Activated CD8-positive, alpha-beta memory T cell treated with anti-CD3 and anti-CD28 coated beads for 48 hours (primary cell): ENCODE measurements around the gene NET1.

Experiments used
- DNase-seq, 3 experiments: peaks; one replicate each; pipeline ENCODE4 v3.0.0-alpha.2; 2020; ENCODE audit warnings: low read depth in 2 of 3, low spot score in 2 of 3

Gene NET1

DNA sequence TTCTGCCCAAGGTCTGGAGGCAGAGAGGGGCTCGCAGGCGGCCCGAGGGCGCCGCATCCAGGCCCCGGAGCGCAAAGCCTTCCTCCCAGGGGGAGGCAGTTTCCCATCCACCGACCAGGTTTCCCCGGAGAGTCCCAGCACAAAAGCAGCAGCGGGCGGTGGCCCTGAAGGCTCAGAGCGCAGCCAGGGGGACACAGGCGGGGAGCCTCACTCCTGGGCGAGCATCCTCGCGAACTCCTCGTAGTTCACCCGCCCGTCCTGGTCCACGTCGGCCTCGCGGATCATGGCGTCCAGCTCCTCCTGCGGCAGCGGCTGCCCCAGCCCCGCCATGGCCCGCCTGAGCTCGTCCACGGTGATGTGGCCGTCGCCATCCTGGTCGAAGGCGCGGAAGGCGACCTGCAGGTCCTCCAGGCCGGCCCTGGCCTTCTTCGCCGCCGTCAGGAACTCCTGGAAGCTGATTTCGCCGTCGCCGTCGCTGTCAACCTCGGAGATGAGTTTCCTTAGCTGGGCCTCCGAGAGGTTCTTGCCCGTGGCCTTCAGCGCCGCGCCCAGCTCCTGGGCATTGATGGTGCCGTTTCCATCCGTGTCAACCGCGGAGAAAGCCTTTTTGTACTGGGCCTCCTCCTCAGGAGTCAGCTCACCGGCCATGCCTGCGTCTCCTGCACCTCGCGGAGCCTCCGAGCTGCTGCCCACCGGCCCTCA is 86.6 kb downstream of the NET1 start:
- no peak for DNase-seq

DNA sequence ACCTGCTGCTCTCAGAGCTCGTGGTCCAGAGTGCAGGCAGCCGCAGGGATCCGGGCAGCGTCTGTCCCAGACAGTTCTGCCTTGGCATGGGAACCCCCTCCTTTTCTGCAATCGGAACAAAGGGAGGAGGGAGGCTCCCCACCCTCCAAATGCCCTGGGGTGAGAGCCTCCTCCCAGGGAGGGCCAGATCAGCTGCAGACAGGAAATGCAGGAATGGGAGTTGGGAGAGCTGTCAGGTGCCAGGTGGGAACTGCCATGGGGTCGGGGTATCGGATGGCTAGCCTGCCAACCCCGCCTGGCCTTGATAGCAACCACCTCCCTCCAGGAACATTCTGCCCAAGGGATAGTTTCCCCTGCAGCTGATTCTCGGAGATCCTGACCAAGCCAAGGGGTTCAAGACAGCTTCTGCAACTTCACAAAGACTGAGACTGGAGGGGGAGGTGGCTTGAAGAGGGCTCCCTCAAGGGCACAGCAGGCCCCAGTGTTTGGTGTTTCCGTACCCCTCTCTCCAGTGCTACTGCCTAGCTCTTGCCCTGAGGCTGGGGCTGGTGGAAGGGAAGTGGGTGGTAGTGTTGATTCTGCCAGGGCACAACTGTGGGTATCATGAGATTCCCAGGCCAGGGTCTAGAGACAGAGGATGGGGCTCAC is 87.3 kb downstream of the NET1 start, which contains the start of gene CALML5:
TSS of gene CALML5 (minus strand) at position 78 of the 648 bp plus-strand sequence. CDS start 132 bp downstream, outside the sequence.
- DNase-seq: no peak

DNA sequence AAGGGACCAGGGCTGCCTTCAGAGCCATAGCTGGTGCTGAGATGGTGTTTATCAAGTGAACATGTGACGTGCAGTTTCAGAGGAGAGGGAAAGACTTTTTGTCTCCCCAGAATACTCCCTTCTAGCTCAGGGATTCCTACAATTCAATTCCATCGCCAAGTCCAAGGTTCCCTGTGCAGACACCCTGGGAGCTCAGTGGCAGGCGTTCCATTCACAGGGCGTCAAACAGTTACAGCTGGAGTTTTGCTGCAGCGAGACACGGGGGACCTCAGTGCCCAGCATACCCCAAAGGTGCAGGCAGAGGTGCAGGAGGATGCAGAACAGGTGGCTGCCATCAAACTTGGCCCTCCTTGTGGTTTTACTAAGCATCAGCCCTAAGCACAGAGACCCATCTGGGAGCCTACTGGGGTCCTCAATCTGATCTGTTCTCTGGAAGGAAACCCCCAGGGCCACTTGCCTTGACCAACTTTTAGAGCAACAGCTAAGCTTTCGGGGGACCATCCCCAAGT is 87.9 kb downstream of the NET1 start:
- no peak for DNase-seq

DNA sequence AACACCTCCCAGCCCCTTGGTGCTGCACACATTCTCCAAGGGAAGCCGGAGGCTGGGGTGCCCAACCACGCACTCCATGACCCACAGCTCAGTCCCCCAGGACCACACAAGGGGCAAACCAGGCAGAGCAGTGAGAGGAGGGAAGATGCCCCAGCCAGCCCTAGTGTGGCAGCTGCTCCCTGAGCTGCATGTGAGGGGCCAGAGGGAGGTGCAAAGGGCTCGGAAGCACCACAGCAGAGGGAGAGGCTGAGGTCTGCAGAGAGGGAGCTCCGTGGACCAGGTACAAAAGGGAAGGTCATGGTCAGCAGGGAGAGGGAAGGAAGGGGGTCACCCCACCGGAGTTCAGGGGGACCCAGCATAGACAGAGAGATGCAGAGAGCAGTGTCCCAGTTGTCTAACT is 88.6 kb downstream of the NET1 start:
- no peak for DNase-seq

DNA sequence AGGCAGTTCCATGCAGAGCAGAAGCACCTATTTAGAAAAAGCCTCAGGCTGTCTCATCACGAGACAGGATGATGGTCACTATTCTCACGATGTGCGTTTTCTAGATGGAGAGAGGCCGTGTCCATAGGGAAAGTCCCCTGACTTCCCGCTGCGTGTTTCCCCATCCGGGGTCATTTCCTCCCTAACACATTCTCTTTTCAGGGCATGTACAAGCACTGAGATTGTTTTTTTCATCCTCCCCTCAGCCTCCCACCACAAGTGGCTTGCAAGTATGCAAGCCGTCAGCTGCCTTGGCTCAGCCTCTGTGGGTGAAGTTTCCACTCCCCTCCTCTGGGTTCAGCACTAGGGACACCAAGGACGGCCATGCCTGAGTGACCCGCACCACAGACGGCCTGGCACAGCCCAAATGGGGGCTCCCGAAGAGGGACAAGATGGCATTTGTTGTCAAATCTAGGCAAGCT is 89.7 kb downstream of the NET1 start:
- DNase-seq: no peak

DNA sequence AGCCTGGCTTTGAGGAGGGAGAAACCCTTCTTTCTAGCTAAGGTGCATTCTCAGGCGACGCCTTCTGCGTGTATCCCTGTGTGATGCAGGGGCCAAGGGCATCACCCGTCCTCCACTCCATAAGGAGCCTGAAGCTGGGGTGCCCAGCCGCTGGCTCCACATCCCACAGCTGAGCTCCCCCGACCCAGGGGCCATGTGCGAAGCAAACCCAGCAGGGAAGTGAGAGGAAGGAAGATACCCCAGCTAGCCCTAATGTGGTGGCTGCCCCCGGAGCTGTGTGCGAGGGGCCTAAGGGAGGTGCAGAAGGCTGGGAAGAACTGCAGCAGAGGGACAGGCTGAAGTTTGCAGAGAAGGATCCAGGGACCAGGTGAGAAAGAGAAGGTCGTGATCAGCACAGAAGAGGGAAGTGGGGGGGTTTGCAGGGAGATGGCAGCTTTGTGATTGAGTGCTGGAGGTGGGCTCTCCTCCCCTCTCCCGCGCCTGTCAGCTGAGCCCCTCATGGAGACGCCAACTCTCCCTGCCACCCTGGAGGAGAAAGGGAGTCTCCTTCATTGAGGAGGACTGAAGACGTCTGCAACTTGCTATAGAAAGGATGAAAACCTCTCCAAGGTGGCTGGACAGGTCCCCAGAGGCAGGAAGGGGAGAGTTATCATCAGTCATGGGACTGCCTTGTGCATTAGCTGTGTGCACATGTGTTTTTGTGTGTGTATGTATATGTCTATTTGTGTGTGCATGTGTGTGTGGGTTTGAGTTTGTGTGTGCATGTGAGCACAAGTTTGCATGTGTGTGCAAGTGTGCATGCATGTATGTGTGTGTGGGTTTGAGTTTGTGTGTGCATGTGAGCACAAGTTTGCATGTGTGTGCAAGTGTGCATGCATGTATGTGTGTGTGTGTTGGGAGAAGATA is 90.5 kb downstream of the NET1 start:
- no peak for DNase-seq

DNA sequence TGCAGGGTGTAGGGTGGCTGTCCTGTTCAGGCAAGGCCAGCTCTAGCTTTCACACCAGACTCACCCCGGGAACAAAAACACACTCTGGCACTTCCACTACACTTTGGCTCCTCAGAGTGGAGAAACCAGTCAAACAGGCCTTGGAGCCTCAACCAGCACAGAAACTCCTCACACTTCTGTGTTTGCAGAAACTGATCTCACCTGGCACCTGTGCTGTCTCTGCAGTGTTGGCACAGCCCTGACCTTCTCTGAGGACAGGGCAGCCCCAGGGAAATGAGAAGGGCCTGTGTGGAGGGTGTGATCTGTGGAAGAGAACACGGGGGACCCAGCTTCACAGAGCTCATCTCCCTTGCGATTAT is 91.1 kb downstream of the NET1 start:
- DNase-seq: no peak

DNA sequence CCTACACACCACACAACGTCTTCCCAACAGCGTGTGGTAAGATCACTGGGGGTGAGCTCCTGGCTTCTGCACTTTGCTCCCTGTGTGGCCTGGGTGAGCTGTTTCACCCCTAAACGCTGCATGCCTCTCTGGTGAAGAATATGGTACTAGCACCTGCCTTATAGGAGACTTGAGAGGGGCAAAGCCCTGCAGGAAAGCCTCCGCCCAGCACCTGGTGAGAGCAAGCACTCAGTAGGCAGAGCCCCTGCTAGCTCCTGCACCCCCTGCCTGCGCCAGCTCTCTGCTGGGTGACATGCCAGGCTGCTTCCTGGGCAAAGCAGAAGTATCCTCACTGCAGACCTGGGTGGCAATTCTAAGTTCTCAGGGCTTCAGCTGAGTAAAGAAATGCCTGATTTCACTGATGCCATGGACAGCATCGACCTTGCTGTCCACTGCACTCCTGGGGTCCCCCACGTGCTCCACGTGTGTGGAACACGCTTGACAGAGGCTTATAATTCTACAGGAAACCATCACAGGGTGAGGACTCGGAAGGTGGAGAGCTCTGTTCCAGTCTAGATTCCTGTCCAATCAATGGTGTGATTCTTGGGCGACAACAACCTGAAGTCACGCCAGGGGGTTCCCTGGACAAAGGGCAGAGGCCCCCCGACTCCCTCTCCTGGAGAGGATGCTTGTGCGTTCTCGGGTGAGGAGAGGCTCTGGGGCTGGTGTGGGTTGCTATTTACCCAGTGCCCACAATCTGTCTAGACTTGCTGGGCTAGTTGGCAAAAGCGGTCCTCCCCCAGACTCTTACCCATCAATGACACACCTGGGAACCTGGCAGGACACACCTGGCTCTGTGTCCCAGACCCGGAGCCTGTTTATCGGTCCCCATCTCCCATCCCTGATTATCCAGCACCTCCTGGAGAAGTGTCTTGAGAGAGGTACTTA is 92.1 kb downstream of the NET1 start:
- no peak for DNase-seq

DNA sequence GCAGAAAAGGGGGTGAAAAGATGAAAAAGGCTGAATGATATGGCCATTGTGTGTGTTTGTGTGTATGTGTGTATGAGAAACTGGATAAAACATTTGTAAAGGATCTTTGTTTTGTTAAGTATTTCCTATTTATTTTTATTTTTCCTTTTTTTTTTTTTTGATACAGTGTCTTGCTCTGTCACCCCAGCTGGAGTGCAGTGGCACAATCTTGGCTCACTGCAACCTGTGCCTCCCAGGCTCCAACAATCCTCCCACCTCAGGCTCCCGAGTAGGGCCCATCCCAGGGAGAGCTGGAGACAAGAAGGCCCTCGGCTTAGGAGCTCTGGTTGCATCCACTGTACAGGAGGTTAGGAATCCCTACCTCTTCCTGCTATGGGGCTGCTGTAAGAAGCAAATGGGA is 93.9 kb downstream of the NET1 start:
- no peak for DNase-seq

DNA sequence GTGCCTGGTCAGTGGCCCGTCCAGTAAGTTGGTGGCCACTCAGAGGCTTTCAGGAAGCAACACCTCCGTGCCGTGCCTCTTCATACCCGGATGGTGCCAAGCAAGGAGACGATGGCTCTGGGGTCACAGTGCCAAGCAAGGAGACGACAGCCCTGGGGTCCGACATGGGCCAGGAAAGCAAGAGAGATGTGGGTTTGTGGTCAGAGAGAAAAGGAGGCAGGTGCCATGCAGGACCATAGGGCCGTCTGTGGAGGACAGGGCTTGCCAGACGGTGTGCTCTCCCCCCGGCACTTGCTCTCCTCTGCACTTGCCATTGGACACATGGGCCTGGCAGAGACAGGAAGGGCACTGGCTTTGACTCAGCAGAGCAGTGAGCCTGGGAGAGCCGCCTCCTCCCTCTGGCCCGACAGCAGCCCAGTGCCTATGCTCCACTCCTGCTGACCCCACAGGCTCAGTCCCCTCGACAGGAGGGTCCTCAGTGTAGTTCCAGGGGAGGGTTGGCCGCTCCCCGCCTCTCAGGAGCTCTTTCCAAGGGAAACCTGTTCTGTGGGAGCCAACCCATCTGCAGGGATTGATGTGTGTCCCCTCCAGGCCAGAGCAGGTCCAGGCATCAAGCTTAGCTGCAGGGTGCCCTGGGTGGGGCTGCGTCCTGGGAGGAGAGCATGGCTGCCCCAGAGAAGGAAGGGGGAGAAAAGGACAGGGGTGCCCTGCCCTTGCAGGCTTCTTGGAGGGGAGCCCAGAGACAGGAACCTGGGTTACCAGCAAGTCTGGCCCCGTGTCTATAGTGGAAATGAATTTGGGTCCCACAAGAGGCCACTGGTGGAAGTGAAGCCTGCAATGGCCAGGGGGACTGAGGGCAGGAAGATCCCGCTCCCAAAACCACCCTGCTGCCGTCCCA is 94.6 kb downstream of the NET1 start:
- no peak for DNase-seq

DNA sequence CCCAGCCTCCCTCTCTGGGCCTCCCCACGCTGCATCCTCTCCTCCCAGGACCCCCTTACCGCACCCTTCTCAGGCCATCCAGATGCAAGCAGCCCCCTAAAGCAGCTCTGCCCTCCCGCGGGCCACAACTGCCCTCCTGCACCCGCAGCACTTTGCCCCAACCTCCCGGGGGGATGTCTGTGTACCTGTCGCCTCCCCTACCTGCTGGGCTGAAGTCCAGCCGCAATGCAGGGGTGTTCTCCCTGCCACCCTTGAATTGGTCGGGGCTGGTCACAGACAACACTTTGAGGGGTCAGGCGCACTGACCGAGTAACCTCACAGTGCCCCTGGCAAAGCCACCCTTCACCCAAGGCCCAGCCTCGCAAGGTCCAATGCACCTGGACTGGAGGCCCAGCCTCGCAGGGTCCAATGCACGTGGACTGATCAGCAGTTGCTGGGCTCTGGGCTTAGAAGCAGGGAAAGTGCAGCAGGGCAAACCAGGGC is 95.3 kb downstream of the NET1 start:
- no peak for DNase-seq

DNA sequence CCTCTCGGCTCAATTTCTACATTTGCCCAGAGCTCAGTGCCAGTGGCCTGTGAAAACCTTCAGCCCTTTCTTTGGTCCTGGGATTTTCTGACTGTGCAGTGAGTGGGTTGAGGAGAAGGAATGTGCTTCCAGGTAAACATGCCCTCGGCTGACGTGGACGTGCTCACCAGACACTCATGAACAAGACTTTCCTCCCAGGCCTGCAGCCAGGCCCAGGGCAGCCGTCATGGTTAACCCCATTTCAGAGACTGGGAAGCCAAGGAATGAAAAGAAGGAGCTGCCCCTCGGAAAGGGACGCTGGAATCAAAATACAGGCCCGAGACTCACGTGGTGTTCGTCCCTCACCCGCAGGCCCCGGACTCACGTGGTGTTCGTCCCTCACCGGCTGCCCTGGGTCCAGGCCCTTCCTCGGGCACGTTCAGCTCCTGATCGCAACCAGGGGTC is 95.8 kb downstream of the NET1 start:
- DNase-seq: no peak
